Peyer's patch (tissue), 4 donors: ENCODE measurements around the gene RENBP.

Source experiments
- CTCF ChIP-seq, 6 experiments: fragments of 450-650 bp in 4 of 6; fragments of 200-600 bp in 2 of 6; sonication (generic) in 1 of 6; IDR thresholded peaks; one replicate each; pipeline ENCODE4 v1.5.1; 2017 to 2019; ENCODE audit warnings: antibody characterized with exemption in 6 of 6, mild to moderate bottlenecking in 3 of 6, moderate library complexity in 1 of 6
- POLR2A ChIP-seq, 2 donors: fragments of 450-650 bp; IDR thresholded peaks; one replicate each; pipeline ENCODE4 v1.5.1; 2017; ENCODE audit warnings: antibody characterized with exemption in 2 of 2, mild to moderate bottlenecking in 2 of 2, moderate library complexity in 2 of 2

- TF ChIP-seq CTCF (IDR thresholded peaks at IDR 0.05) (peak in 2 of 6 experiments; percentile 25 to 39), POLR2A (IDR thresholded peaks at IDR 0.05) (no peak)
Measured at GRCh38 chrX:153922932-153923857, 21.2 kb downstream of the RENBP start.
